AML-193 (cell line): ENCODE measurements around the gene M6PR.

Experiments
- DNase-seq, 2 experiments: peaks; one replicate each; lab custom pipeline; 2025; lab: John Stamatoyannopoulos, UW

The M6PR gene

GRCh38 chr12:8949342-8950220, at the start of gene M6PR:
Gene M6PR, minus strand, starts transcription at chr12:8949645. Its CDS starts 3,241 bp downstream, at chr12:8946404.
- DNase-seq: peak; percentile 98 to 100

GRCh38 chr12:8996682-8997405, 47.4 kb upstream of the M6PR start:
- peak in 1 of 2 experiments; percentile 16 for DNase-seq

- no peak for DNase-seq
Observed at GRCh38 chr12:8995021-8995775, 45.8 kb upstream of the M6PR start.

DNA sequence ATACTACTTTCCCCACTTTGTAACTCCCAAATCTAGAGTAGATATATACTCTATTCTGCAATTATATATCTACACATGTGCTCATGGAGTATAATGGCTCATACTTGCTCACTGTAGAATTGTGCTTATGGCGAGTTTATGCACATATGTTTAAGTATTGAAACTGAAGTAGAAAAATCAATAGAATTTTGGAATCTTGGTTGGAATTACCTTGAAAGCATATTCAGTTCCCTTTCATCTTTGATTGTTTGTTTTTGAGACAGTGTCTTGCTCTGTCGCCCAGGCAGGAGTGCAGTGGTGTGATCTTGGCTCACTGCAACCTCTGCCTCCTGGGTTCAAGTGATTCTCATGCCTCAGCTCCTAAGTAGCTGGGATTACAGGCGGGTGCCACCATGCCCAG, 44.4 kb upstream of the M6PR start:
- DNase-seq: no peak

GRCh38 chr12:8991371-8992345, 42.2 kb upstream of the M6PR start:
- peak; percentile 68 to 78 for DNase-seq

- DNase-seq: peak; percentile 64 to 72
Observed at GRCh38 chr12:8989413-8989812, 40.0 kb upstream of the M6PR start, which contains the start of gene KLRG1. Gene KLRG1, plus strand, starts transcription at chr12:8989546. Its CDS starts 90 bp downstream, at chr12:8989636.

GRCh38 chr12:8987685-8988084, 38.2 kb upstream of the M6PR start:
- no peak for DNase-seq

- DNase-seq: no peak
Observed at GRCh38 chr12:8987163-8987562, 37.7 kb upstream of the M6PR start.

- DNase-seq: no peak
Observed at GRCh38 chr12:8985213-8985754, 35.8 kb upstream of the M6PR start.

- DNase-seq: no peak
Observed at GRCh38 chr12:8980137-8980536, 30.7 kb upstream of the M6PR start.

DNA sequence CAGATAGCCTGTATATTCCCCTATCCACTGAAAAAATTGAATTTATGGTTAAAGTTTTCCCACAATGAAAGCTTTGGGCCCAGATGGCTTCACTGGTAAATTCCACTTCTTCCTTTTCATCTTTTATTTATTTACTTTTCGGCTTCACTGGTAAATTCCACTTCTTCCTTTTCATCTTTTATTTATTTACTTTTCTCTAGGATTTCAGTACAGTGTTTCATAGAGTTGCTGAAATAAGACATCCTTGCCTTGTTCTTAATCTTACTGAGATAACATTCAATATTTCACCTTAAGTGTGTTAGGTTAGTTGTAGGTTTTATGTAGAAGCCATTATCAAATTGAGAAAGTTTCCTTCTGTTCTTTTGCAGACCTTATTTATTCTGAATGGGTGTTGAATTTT, 21.0 kb upstream of the M6PR start:
- DNase-seq: no peak

- DNase-seq: no peak
Observed at GRCh38 chr12:8969861-8970411, 20.5 kb upstream of the M6PR start.

DNA sequence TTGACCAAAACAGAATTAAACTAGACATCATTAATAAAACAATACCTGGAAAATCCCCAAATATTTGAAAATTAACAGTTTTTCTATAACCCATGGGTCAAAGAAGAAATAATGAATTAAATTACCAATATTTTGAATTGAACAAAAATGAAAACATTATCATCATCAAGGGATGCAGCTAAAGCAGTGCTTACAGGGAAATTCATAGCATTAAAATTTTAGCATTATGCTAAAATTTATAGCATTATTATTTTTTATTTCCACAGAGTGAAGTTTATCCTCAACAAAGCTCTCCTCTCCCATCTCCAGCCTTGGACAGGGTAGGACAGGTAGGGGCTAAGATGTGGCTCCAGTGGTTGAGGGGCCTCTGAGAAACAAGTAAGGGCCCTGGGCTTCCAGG, 19.3 kb upstream of the M6PR start:
- no peak for DNase-seq

DNA sequence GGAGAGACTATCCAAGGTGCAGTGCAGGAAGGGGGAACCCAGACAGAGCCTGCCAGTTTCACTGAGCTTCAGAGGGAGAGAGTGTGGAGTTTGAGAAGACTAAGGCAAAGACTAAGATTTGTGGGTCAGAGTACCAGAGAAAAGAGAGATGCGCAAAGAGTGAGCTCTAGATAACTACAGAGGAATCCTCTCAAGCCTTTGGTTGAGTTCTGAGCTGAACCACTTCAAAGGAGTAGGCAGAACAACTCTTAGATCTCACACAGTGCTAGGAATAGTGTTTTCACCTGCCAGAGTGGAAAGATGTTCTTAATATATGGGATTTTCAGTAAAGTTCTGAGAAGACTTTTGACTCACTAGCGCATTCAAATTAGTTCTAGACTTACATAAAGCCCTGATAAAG, 10.7 kb upstream of the M6PR start:
- DNase-seq: no peak

DNA sequence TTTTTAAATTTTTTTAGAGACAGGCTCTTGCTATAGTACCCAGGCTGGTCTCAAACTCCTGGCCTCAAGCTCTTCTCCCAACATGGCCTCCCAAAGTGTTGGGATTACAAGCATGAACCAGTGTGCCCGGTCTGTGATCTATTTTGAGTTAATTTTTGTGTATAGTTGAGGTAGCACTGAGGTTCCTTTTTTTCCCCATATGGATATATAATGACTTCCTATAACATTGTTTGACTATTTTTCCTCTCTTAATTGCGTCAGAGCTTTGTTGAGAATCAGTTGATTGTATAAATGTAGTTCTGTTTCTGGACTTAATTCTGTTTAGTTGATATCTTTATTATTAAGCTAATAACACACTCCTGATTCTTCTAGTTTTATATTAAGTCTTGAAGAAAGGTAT, 8.6 kb upstream of the M6PR start:
- peak; percentile 48 to 51 for DNase-seq

DNA sequence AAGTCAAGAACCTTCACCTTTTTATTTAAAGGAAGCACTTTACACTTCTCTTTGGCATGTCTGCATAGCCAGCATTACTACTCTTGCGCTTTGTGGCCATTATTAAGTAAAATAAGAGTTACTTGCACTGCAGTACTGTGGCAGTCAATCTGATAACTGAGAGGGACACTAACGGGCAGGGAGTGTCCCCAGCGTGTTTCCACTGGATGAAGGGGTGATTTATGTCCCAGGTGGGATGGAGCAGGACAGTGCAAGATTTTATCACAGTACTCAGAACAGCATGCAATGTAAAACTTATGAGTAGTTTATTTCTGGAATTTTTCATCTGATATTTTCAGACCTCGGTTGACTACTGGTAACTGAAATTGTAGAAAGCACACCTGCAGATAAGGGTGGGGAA, 8.1 kb upstream of the M6PR start:
- DNase-seq: no peak

- no peak for DNase-seq
Observed at GRCh38 chr12:8956772-8957171, 7.3 kb upstream of the M6PR start.

GRCh38 chr12:8956073-8956472, 6.6 kb upstream of the M6PR start:
- DNase-seq: no peak

DNA sequence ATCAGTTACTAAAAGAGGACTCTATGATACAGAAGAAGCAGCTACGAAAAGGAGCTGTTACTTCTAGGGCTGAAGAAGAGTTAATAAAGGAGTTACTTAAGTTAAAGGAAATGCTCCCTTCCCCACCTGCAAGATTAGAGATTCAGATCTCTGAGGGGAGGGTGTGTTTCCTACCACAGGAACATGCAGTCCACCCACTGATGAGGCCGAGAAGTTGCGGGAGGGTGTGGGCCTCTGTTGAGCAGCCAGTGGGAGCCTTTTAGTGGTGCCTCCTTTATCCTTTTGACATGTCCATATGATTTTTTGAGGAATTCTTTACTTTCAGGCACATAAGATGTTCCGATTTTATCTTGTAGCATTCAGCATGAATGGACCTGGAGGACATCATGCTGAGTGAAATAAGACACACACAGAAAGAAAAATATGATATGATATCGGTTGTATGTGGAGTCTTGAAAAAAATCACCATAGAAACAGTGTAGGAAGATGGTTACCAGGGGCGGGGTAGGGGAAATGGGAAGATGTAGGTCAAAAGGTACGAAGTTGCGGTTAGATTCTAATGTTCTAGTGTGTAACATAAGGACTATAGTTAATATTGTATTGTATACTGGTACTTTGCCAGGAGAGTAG, 4.4 kb upstream of the M6PR start:
- no peak for DNase-seq

DNA sequence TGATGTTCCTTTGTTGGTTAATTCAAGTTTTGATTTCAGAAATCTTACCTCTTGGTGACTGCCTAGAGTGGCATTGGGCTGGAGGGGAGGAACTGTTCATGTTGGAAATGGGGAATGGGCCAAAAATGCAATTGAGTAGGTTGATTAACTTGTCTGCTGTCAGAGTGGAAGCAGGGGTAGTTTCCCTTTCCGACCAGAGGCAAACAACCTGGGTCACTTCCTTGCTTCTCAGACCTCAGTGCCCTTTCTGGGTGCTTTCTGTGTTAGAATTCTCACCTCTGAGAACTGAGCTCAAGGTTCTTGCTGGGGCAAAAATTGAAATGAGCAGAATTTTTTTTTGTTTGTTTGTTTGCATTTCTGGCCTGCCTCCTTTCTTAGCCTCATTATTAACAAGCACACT, 2.3 kb upstream of the M6PR start:
- peak; percentile 12 to 19 for DNase-seq
